GM12864 (cell line): ENCODE data around the gene PDZRN3.

Experiments used
- DNase-seq: peaks from one replicate; pipeline ENCODE4 v3.0.0-alpha.2; 2011; ENCODE audit warnings: low read depth
- H3K4me3 ChIP-seq: 2 replicates; pipeline ENCODE4 v1.5.1; 2011; ENCODE audit warnings: mild to moderate bottlenecking, low read depth, low read length, control low read depth
- TF ChIP-seq, protein P1 (sequence below): IDR thresholded peaks from 2 replicates; pipeline ENCODE4 v1.5.1; 2011; ENCODE audit warnings: low read depth, mild to moderate bottlenecking, moderate library complexity, low read length, control low read depth, inconsistent platforms; ENCODE audit errors: missing control alignments

PDZRN3 gene

DNA sequence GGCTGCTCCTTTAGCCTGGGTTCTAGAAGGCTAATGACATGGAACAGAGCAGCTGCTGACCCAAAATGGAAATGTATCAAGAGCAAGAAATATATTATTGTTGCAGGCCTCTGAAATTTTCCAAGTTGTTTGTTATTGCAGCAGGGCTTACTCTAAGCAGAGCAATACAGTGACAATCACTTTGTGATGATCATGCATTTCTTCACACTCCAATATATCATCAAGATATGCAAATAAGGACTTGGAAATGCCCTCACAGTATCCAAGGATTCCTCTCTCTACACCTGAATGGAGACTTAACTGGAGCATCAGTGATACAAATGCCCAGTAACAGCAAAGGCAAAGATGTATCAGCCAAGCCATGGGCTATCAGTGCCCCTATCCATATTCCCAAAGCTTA lies 89.6 kb downstream of the PDZRN3 start:
- no peak overlapping the region for H3K4me3 ChIP-seq
- TF ChIP-seq, protein P1, sequence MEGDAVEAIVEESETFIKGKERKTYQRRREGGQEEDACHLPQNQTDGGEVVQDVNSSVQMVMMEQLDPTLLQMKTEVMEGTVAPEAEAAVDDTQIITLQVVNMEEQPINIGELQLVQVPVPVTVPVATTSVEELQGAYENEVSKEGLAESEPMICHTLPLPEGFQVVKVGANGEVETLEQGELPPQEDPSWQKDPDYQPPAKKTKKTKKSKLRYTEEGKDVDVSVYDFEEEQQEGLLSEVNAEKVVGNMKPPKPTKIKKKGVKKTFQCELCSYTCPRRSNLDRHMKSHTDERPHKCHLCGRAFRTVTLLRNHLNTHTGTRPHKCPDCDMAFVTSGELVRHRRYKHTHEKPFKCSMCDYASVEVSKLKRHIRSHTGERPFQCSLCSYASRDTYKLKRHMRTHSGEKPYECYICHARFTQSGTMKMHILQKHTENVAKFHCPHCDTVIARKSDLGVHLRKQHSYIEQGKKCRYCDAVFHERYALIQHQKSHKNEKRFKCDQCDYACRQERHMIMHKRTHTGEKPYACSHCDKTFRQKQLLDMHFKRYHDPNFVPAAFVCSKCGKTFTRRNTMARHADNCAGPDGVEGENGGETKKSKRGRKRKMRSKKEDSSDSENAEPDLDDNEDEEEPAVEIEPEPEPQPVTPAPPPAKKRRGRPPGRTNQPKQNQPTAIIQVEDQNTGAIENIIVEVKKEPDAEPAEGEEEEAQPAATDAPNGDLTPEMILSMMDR, result no peak
- DNase-seq, result no peak

DNA sequence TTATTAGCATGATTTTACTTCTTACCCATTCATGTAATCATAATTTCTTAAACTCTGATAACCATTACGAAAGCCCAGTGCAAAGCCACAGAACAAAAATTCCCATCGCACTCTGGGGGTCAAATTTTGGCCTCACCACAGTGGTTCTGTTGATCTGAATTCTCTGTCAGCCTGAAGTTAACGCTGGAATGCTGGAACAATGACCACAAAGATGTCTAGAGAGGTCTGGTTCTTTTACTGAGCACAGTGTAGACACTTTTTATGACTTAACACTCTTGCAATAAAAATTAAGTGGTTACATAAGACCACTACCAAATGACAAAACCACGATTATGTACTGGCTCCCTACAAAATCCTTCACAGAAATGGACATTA lies 94.7 kb downstream of the PDZRN3 start:
- H3K4me3 ChIP-seq, result no peak overlapping the region
- no peak for DNase-seq
- TF ChIP-seq, protein P1, result no peak

DNA sequence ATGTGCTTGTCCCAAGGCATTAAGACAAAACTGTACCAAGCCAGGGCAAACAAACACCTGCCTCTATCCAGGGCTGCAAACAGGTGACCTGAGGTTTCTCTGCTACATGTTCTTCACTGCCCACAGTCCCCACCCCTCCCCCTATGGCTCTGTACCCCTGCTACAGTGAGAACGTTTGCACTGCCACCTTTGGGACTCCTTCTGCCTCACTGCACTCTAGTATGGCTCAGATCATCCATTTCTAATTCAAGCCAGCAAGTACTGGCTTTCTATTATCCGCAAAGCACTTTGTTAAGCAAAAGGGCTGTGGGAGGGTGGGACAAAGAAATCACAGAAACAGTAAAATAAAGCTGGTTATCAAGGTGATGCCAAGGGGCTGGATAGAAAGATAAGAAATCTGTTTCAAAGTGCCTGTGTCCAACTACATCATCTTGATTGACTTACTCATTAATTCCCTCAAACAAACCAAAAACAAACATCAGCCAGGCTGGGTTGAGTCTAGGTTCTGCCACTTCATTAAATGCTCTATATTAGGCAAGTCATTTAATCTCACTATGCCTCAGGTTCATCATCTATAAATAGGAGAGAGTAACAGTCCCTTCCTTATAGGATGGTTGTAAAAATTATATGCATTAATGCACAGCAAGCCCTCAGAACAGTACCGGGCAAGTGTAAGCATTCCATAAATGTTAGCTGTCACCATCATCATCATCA lies 95.3 kb downstream of the PDZRN3 start:
- DNase-seq, result no peak
- no peak overlapping the region for H3K4me3 ChIP-seq
- TF ChIP-seq, protein P1, result no peak

DNA sequence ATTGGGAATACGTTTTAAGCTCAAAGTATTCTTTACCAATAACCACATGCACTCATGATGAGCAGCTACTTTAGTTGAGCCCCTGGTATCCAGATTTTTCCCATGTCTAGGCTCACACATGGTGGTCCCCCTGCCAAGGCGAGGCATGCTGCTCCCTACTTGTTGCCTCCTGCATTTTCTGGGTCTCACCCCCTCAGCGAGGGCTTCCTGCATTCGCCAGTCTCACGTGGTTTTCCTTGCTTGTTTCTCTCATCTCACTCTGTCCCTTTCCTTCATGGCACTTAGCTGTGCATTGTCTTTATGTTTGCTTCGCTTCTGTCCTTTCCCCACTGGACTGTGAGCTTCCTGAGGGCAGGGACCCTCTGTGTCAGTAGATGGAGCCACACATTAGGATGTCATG lies 99.2 kb downstream of the PDZRN3 start:
- H3K4me3 ChIP-seq, result no peak overlapping the region
- no peak for DNase-seq
- TF ChIP-seq, protein P1, result no peak

DNA sequence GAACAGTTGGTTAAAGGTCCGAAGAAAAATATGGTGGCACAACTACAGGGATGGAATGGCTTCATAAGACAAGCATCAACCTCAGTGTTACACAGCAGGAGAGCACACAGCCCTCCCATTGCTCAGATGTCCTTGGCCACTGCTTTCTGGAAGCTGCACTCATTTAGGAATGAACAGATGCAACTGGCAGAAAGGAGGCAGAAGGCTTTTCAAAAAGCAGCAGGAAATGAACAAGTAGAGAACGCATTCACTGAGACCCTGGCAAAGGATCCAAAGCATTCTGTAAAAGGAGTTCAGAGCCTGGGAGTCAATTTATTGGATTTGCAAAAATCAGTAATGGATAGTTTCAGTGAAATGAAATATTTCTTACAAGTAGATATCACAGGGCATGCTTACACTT lies 101.1 kb downstream of the PDZRN3 start:
- H3K4me3 ChIP-seq, result no peak overlapping the region
- TF ChIP-seq, protein P1, result no peak
- no peak for DNase-seq

DNA sequence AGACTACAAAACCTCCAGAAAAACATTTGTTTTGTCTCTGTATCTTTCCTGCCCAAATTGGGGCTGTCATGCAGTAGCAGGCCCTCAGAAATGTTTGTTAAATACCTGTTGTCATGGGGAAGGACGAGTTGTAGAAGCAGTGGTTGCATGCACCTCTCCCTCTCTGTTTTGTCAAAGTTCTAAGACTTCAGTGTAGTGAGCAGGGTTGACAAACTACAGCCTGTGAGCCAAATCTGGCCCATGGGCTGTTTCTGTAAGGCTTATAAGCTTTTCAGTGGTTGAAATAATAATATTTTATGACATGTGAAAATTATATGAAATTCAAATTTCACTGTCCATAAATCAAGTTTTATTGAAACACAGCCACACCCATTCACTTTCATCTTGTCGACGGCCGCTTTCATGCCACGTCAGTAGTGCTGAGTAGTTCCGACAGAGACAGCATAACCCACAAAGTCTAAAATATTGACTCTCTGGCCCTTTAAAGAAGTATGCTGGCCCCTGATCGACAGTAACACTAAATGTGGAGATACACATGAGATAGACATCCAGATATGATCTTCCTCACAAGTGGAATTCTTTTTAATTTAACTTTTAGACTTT lies 102.9 kb downstream of the PDZRN3 start:
- TF ChIP-seq, protein P1, result no peak
- no peak overlapping the region for H3K4me3 ChIP-seq
- DNase-seq, result no peak
